WTC11 (cell line): ENCODE measurements around the gene C17orf113. TPM values are rescaled to one million over a fixed set of nuclear protein-coding genes. Genes with fewer than 3 reads are reported as not detected.

Experiments
- ATAC-seq: fragments of 200-7000 bp; cut with Tn5 transposase; 2 replicates; pipeline ENCODE4 v1.10.0; 2021; ENCODE audit warnings: mild to moderate bottlenecking, moderate library complexity
- CTCF ChIA-PET: fragments of 300-600 bp; sonication (Branson Sonifier 250); formaldehyde crosslinking; loops from one replicate; lab custom pipeline; 2021; ENCODE audit warnings: antibody characterized with exemption; lab: Charles Lee
- POLR2A ChIA-PET: fragments of 350-600 bp; sonication (Branson Sonifier 250); formaldehyde crosslinking; loops from one replicate; lab custom pipeline; 2021; ENCODE audit warnings: antibody characterized with exemption; lab: Charles Lee
- DNase-seq: peaks from one replicate; pipeline ENCODE4 v3.0.0; 2021; ENCODE audit warnings: low spot score
- H3K27ac Mint-ChIP-seq: 2 replicates; pipeline ENCODE4 v1.8.0; 2021; ENCODE audit warnings: mixed read lengths
- H3K27me3 Mint-ChIP-seq: 2 replicates; pipeline ENCODE4 v1.8.0; 2021; ENCODE audit warnings: low read depth, mild to moderate bottlenecking, moderate library complexity, mixed read lengths
- H3K36me3 Mint-ChIP-seq: 2 replicates; pipeline ENCODE4 v1.8.0; 2021; ENCODE audit warnings: mixed read lengths
- H3K4me1 Mint-ChIP-seq: 2 replicates; pipeline ENCODE4 v1.8.0; 2022; ENCODE audit warnings: mixed read lengths
- H3K4me3 Mint-ChIP-seq: 2 replicates; pipeline ENCODE4 v1.8.0; 2021; ENCODE audit warnings: mild to moderate bottlenecking, moderate library complexity, mixed read lengths
- H3K9me3 Mint-ChIP-seq: 2 replicates; pipeline ENCODE4 v1.8.0; 2021; ENCODE audit warnings: mixed read lengths
- ATF6 ChIP-seq: sonication (generic); formaldehyde crosslinking; IDR thresholded peaks from 2 replicates; pipeline ENCODE4 v1.8.1; 2023; ENCODE audit warnings: mild to moderate bottlenecking, missing genetic modification reagents
- CREM ChIP-seq: sonication (generic); formaldehyde crosslinking; IDR thresholded peaks from 2 replicates; pipeline ENCODE4 v1.8.1; 2022; ENCODE audit warnings: mild to moderate bottlenecking, missing genetic modification reagents, moderate library complexity
- CTCF ChIP-seq: fragments of 200-600 bp; IDR thresholded peaks from 2 replicates; pipeline ENCODE4 v1.8.0; 2022; ENCODE audit warnings: antibody characterized with exemption
- E2F5 ChIP-seq: sonication (generic); formaldehyde crosslinking; IDR thresholded peaks from 2 replicates; pipeline ENCODE4 v1.8.1; 2022; ENCODE audit warnings: mild to moderate bottlenecking, moderate library complexity, missing genetic modification reagents
- ETV6 ChIP-seq: sonication (generic); formaldehyde crosslinking; IDR thresholded peaks from 2 replicates; pipeline ENCODE4 v1.8.1; 2022; ENCODE audit warnings: mild to moderate bottlenecking, missing genetic modification reagents
- FOXK1 ChIP-seq: sonication (generic); formaldehyde crosslinking; IDR thresholded peaks from 2 replicates; pipeline ENCODE4 v1.8.0; 2022; ENCODE audit warnings: mild to moderate bottlenecking, moderate library complexity, missing genetic modification reagents
- FOXP1 ChIP-seq: sonication (generic); formaldehyde crosslinking; IDR thresholded peaks from 2 replicates; pipeline ENCODE4 v1.8.0; 2022; ENCODE audit warnings: missing genetic modification reagents, mild to moderate bottlenecking, moderate library complexity, borderline replicate concordance
- GABPB1 ChIP-seq: sonication (generic); formaldehyde crosslinking; IDR thresholded peaks from 2 replicates; pipeline ENCODE4 v1.8.1; 2023; ENCODE audit warnings: mild to moderate bottlenecking, missing genetic modification reagents
- HMGXB4 ChIP-seq: sonication (generic); formaldehyde crosslinking; IDR thresholded peaks from 2 replicates; pipeline ENCODE4 v1.8.1; 2023; ENCODE audit warnings: mild to moderate bottlenecking, moderate library complexity, missing genetic modification reagents
- KAT7 ChIP-seq: sonication (generic); formaldehyde crosslinking; IDR thresholded peaks from 2 replicates; pipeline ENCODE4 v1.8.1; 2023; ENCODE audit warnings: missing genetic modification reagents, mild to moderate bottlenecking, borderline replicate concordance
- MAX ChIP-seq: sonication (generic); formaldehyde crosslinking; IDR thresholded peaks from 2 replicates; pipeline ENCODE4 v1.8.0; 2022; ENCODE audit warnings: mild to moderate bottlenecking, missing genetic modification reagents
- MYBL2 ChIP-seq: sonication (generic); formaldehyde crosslinking; IDR thresholded peaks from 2 replicates; pipeline ENCODE4 v1.8.1; 2023; ENCODE audit warnings: mild to moderate bottlenecking, moderate library complexity, missing genetic modification reagents
- PREB ChIP-seq: sonication (generic); formaldehyde crosslinking; IDR thresholded peaks from 2 replicates; pipeline ENCODE4 v1.8.1; 2022; ENCODE audit warnings: mild to moderate bottlenecking, missing genetic modification reagents, moderate library complexity, borderline replicate concordance
- SMAD3 ChIP-seq: sonication (generic); formaldehyde crosslinking; IDR thresholded peaks from 2 replicates; pipeline ENCODE4 v1.8.0; 2022; ENCODE audit warnings: missing genetic modification reagents, mild to moderate bottlenecking, borderline replicate concordance
- SOX15 ChIP-seq: fragments of 250-450 bp; sonication (Bioruptor Pico); IDR thresholded peaks from 2 replicates; pipeline ENCODE4 v1.9.0; 2021; ENCODE audit warnings: mild to moderate bottlenecking
- SP1 ChIP-seq: sonication (generic); formaldehyde crosslinking; conservative IDR thresholded peaks from 2 replicates; pipeline ENCODE4 v1.8.1; 2022; ENCODE audit warnings: missing genetic modification reagents
- USF2 ChIP-seq: sonication (generic); formaldehyde crosslinking; IDR thresholded peaks from 2 replicates; pipeline ENCODE4 v1.8.1; 2023; ENCODE audit warnings: mild to moderate bottlenecking, missing genetic modification reagents, moderate library complexity
- ZBTB21 ChIP-seq: sonication (generic); formaldehyde crosslinking; IDR thresholded peaks from 2 replicates; pipeline ENCODE4 v1.8.1; 2023; ENCODE audit warnings: mild to moderate bottlenecking, missing genetic modification reagents, borderline replicate concordance
- ZNF317 ChIP-seq: sonication (generic); formaldehyde crosslinking; IDR thresholded peaks from 2 replicates; pipeline ENCODE4 v1.8.1; 2023; ENCODE audit warnings: low read depth, mild to moderate bottlenecking, moderate library complexity, missing genetic modification reagents, borderline replicate concordance
- ZNF512 ChIP-seq: sonication (generic); formaldehyde crosslinking; IDR thresholded peaks from 2 replicates; pipeline ENCODE4 v1.8.1; 2022; ENCODE audit warnings: missing genetic modification reagents, borderline replicate concordance
- ZSCAN18 ChIP-seq: fragments of 250-450 bp; sonication (Bioruptor Pico); IDR thresholded peaks from 2 replicates; pipeline ENCODE4 v2.1.2; 2022; ENCODE audit warnings: mild to moderate bottlenecking, moderate library complexity
- total RNA-seq: library from RNA; stranded (reverse); gene quantifications from 3 replicates; pipeline ENCODE4 v1.2.3, GENCODE V29; 2021

C17orf113 gene
- total RNA-seq, 1 experiment from 2014 or later = 1.9 TPM

- peak; percentile 72 for ATAC-seq
- Mint-ChIP-seq H3K9me3 (0 out of 2 replicates have a peak, but pooled peaks cover 4% of the 10 kb centered on the region), H3K27ac (peak within 1 kb of the TSS; percentile 89), H3K4me1 (peaks cover 40% of the 10 kb centered on the region), H3K27me3 (no peaks in the 10 kb centered on the region), H3K4me3 (peak within 1 kb of the TSS; percentile 95), H3K36me3 (peaks cover 34% of the 10 kb centered on the region)
- ChIA-PET POLR2A (interaction anchor here (1.0 to 1.3 kb wide), 5 partner anchors 9 to 331 kb away, joined by 3 to 8 read pairs (median 5); partner anchors contain the start of gene CNP), CTCF (interaction anchor here (0.5 to 6.8 kb wide), 50 partner anchors 7 to 1775 kb away, joined by 3 to 108 read pairs (median 4); partner anchors contain the start of genes HSPB9, KAT2A, ODAD4 and ZNF385C)
- peak; percentile 97 for DNase-seq
- no peak for TF ChIP-seq SOX15 (CRISPR knock-in tag)
- TF ChIP-seq CREM = peak; percentile 65; the same call in 1 of the 2 replicates
- TF ChIP-seq SMAD3 (CRISPR knock-in tag) = 0 out of 2 replicates have a peak, but pooled peaks have one; percentile 18
- TF ChIP-seq USF2 = peak; percentile 45; the same call in 1 of the 2 replicates
- TF ChIP-seq HMGXB4 (CRISPR knock-in tag) = peak; percentile 89
- 0 out of 2 replicates have a peak, but pooled peaks have one; percentile 67 for TF ChIP-seq ZBTB21 (CRISPR knock-in tag)
- TF ChIP-seq PREB = no peak
- peak; percentile 57; the same call in 1 of the 2 replicates for TF ChIP-seq E2F5 (CRISPR knock-in tag)
- peak; percentile 81; the same call in 1 of the 2 replicates for TF ChIP-seq ETV6 (CRISPR knock-in tag)
- TF ChIP-seq MAX = 0 out of 2 replicates have a peak, but pooled peaks have one; percentile 34
- TF ChIP-seq MYBL2 (CRISPR knock-in tag) = 0 out of 2 replicates have a peak, but pooled peaks have one; percentile 18
- no peak for TF ChIP-seq ATF6 (CRISPR knock-in tag)
- TF ChIP-seq SP1 = peak; percentile 96
- TF ChIP-seq ZNF317 (CRISPR knock-in tag) = no peak; the same call in 1 of the 2 replicates
- no peak for TF ChIP-seq ZNF512 (CRISPR knock-in tag)
- TF ChIP-seq GABPB1 (CRISPR knock-in tag) = peak; percentile 85
- TF ChIP-seq CTCF = peak; percentile 80
- TF ChIP-seq FOXK1 (CRISPR knock-in tag) = peak; percentile 81; the same call in 1 of the 2 replicates
- peak; percentile 79; the same call in 1 of the 2 replicates for TF ChIP-seq ZSCAN18 (CRISPR knock-in tag)
- peak; percentile 81; the same call in 1 of the 2 replicates for TF ChIP-seq FOXP1 (CRISPR knock-in tag)
- 0 out of 2 replicates have a peak, but pooled peaks have one; percentile 45 for TF ChIP-seq KAT7 (CRISPR knock-in tag)
Measured at GRCh38 chr17:42019509-42020404, 30.6 kb downstream of the C17orf113 start, which contains the start of gene NKIRAS2. TSS of gene NKIRAS2 (plus strand) at chr17:42020090. CDS start at chr17:42021578, 1,488 bp downstream.
